CD4-positive, alpha-beta T cell (primary cell): Measurements from ENCODE around the gene IRS1. TPM values are rescaled to one million over a fixed set of nuclear protein-coding genes. Genes with fewer than 3 reads are reported as not detected.

ENCODE experiments used
- ATAC-seq: fragments of 200-7000 bp; cut with Tn5 transposase; one replicate; pipeline ENCODE4 v1.10.0; 2022; ENCODE audit warnings: mild to moderate bottlenecking; ENCODE audit not compliant: poor library complexity
- CTCF ChIA-PET: fragments of 350-600 bp; sonication (Branson Sonifier 250); formaldehyde crosslinking; loops from one replicate; lab custom pipeline; 2021; ENCODE audit warnings: antibody characterized with exemption, inconsistent platforms; lab: Charles Lee
- POLR2A ChIA-PET: fragments of 350-600 bp; sonication (Branson Sonifier 250); formaldehyde crosslinking; loops from one replicate; lab custom pipeline; 2021; ENCODE audit warnings: antibody characterized with exemption, inconsistent platforms; lab: Charles Lee
- DNase-seq, 14 experiments: peaks; one replicate each; pipeline ENCODE4 v3.0.0-alpha.2; 2013 to 2020; ENCODE audit warnings: mixed read lengths in 2 of 14
- H3K27ac ChIP-seq, 2 donors: one replicate each; pipeline versions ENCODE4 v1.5.1 to v1.7.0; 2013; ENCODE audit warnings: low read length in 2 of 2, low read depth in 1 of 2, mild to moderate bottlenecking in 1 of 2
- H3K27me3 ChIP-seq, 2 experiments: 1 replicate in 1 of 2; 2 replicates in 1 of 2; pipeline versions ENCODE4 v1.6.1 to v1.7.0; 2013; ENCODE audit warnings: low read length in 2 of 2, control low read depth in 1 of 2, mild to moderate bottlenecking in 1 of 2, moderate library complexity in 1 of 2; ENCODE audit not compliant: insufficient read depth in 2 of 2, control insufficient read depth in 1 of 2
- H3K36me3 ChIP-seq: one replicate; pipeline ENCODE4 v1.6.1; 2013; ENCODE audit warnings: low read length, control low read depth; ENCODE audit not compliant: insufficient read depth
- H3K4me1 ChIP-seq: one replicate; pipeline ENCODE4 v1.6.1; 2013; ENCODE audit warnings: low read length, control low read depth; ENCODE audit not compliant: insufficient read depth
- H3K4me3 ChIP-seq: one replicate; pipeline ENCODE4 v1.5.1; 2013; ENCODE audit warnings: mild to moderate bottlenecking, low read length, moderate library complexity
- H3K9me3 ChIP-seq, 2 experiments: 1 replicate in 1 of 2; 2 replicates in 1 of 2; pipeline versions ENCODE4 v1.6.1 to v1.7.0; 2013; ENCODE audit warnings: low read length in 2 of 2, mild to moderate bottlenecking in 2 of 2, control low read depth in 1 of 2, moderate library complexity in 1 of 2; ENCODE audit not compliant: control insufficient read depth in 1 of 2, insufficient read depth in 1 of 2
- H3K27ac Mint-ChIP-seq: one replicate; pipeline ENCODE4 v1.8.0; 2020; ENCODE audit warnings: mixed read lengths
- H3K27me3 Mint-ChIP-seq: one replicate; pipeline ENCODE4 v1.8.0; 2021; ENCODE audit warnings: mixed read lengths
- H3K36me3 Mint-ChIP-seq: one replicate; pipeline ENCODE4 v1.8.0; 2021; ENCODE audit warnings: low read depth, mixed read lengths
- H3K4me1 Mint-ChIP-seq: one replicate; pipeline ENCODE4 v1.8.0; 2021; ENCODE audit warnings: low read depth, mixed read lengths
- H3K4me3 Mint-ChIP-seq: one replicate; pipeline ENCODE4 v1.8.0; 2020; ENCODE audit warnings: mild to moderate bottlenecking, mixed read lengths
- H3K9me3 Mint-ChIP-seq: one replicate; pipeline ENCODE4 v1.8.0; 2020; ENCODE audit warnings: mixed read lengths
- intact Hi-C, 2 experiments: fragments of 100-400 bp; cut with DNase I in 1 of 2; cut with micrococcal nuclease in 1 of 2; formaldehyde crosslinking; loops; one replicate each; pipeline versions ENCODE4 v1.15.1 to v1.9.0; 2023 to 2025; cut with DNase I, micrococcal nuclease
- total RNA-seq, 174 experiments: library from RNA in 2 of 174; stranded (reverse) in 2 of 174; gene quantifications; one replicate each; pipeline ENCODE4 v1.2.3 and lab custom pipeline; 2021 to 2026
- TF ChIP-seq, protein P1 (sequence below): fragments of 200-600 bp; IDR thresholded peaks from one replicate; pipeline ENCODE4 v1.8.0; 2022; ENCODE audit warnings: antibody characterized with exemption, mild to moderate bottlenecking

IRS1 gene
- total RNA-seq, 2 experiments from 2014 or later: 2.9 TPM

DNA sequence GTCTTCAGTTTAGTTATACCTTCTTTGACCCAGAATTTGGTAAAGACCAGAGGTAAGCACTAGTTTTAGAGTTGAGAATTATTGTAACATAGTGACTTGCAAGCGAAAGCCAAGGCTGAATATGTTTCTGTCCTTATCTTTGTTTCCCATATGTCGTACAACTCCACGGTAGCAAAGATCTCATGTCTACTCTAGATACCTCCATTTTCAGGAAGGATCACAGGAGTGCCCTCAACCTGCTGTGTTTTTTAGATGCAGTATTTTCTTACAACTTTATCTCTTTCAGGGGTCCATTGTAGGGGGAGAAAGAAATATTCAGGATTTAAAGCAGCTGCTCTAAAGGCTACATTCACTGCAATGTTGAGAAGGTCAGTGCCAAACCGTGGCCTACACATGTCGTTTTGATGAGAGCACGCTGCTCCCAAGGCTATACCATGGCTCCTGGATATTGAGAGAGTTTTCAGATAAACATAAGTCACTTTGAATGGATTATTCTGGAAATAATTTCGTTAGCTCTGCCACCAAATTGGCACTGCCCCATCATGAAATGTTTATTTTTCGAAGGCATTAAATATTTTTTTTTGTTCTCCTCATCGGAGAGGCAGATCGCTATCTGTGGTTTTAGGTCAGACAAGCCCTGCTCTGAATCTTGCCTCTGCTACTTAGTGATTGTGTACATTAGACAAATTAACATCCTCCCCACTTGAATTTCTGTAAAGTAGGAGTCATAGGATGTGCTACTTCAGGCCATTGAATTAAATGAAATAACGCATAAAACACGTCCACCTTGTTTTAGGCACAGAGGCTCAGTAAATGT is 38.4 kb upstream of the IRS1 start:
- H3K27ac ChIP-seq: peak overlapping the region; percentile 96 to 99
- H3K4me3 ChIP-seq: no peak overlapping the region
- H3K9me3 Mint-ChIP-seq: no peaks in the 10 kb centered on the region
- no peaks in the 10 kb centered on the region for H3K36me3 ChIP-seq
- peak overlapping the region; percentile 98 for H3K4me3 Mint-ChIP-seq
- H3K4me1 Mint-ChIP-seq: peaks cover 93% of the 10 kb centered on the region
- no peaks in the 10 kb centered on the region for H3K27me3 ChIP-seq
- peak in 3 of 14 experiments; percentile 15 to 59 (median 50) for DNase-seq
- no peak for ATAC-seq
- H3K4me1 ChIP-seq: peaks cover 46% of the 10 kb centered on the region
- peak overlapping the region; percentile 100 for H3K27ac Mint-ChIP-seq
- H3K9me3 ChIP-seq: no peaks in the 10 kb centered on the region
- H3K27me3 Mint-ChIP-seq: no peaks in the 10 kb centered on the region
- ChIA-PET CTCF (interaction anchor here (0.9 to 3.4 kb wide), 2 partner anchors 9 to 35 kb away, joined by 4 to 10 read pairs; no protein-coding TSS in a partner anchor), POLR2A (interaction anchor here (1.0 to 3.1 kb wide), 2 partner anchors 38 to 39 kb away, joined by 3 to 38 read pairs; partner anchors contain the start of gene IRS1)
- peaks cover 21% of the 10 kb centered on the region for H3K36me3 Mint-ChIP-seq
- TF ChIP-seq, protein P1, sequence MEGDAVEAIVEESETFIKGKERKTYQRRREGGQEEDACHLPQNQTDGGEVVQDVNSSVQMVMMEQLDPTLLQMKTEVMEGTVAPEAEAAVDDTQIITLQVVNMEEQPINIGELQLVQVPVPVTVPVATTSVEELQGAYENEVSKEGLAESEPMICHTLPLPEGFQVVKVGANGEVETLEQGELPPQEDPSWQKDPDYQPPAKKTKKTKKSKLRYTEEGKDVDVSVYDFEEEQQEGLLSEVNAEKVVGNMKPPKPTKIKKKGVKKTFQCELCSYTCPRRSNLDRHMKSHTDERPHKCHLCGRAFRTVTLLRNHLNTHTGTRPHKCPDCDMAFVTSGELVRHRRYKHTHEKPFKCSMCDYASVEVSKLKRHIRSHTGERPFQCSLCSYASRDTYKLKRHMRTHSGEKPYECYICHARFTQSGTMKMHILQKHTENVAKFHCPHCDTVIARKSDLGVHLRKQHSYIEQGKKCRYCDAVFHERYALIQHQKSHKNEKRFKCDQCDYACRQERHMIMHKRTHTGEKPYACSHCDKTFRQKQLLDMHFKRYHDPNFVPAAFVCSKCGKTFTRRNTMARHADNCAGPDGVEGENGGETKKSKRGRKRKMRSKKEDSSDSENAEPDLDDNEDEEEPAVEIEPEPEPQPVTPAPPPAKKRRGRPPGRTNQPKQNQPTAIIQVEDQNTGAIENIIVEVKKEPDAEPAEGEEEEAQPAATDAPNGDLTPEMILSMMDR: no peak
- intact Hi-C loops: loop anchor here (2.0 to 10.0 kb wide), 4 partner anchors 37 to 637 kb away; partner anchors contain the start of genes MFF (in 2 of the 2) and AGFG1 (in 1 of the 2)

DNA sequence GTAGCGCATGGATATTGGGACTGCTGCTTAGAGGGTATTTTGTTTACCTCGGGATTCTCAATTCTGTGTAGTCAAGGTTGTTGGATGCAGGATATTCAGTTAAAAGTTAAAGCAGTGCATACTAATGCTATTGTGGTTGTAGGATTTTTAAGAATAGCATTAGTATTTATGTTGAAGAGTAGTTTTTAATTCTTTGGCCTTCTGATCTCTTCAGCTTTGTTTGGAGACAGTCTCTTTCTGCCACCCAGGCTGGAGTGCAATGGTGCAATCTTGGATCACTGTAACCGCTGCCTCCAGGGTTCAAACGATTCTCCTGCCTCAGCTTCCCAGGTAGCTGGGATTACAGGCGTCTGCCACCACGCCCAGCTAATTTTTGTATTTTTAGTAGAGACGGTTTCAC is 37.7 kb upstream of the IRS1 start:
- no peaks in the 10 kb centered on the region for H3K27me3 ChIP-seq
- intact Hi-C loops: loop anchor here (2.0 to 10.0 kb wide), 4 partner anchors 37 to 637 kb away; partner anchors contain the start of genes MFF (in 2 of the 2) and AGFG1 (in 1 of the 2)
- DNase-seq (no peak), ATAC-seq (no peak)
- ChIA-PET POLR2A (interaction anchor here (3.1 kb wide), 1 partner anchor 38 kb away, joined by 38 read pairs; the partner anchor contains the start of gene IRS1), CTCF (interaction anchor here (0.9 to 3.4 kb wide), 2 partner anchors 9 to 35 kb away, joined by 4 to 10 read pairs; no protein-coding TSS in a partner anchor)
- peaks cover 21% of the 10 kb centered on the region for H3K36me3 Mint-ChIP-seq
- H3K4me3 Mint-ChIP-seq: peak overlapping the region; percentile 98
- TF ChIP-seq, protein P1: no peak
- no peaks in the 10 kb centered on the region for H3K36me3 ChIP-seq
- H3K9me3 ChIP-seq: no peaks in the 10 kb centered on the region
- H3K27ac ChIP-seq: peak overlapping the region; percentile 96 to 99
- peaks cover 87% of the 10 kb centered on the region for H3K4me1 Mint-ChIP-seq
- H3K27me3 Mint-ChIP-seq: no peaks in the 10 kb centered on the region
- peaks cover 46% of the 10 kb centered on the region for H3K4me1 ChIP-seq
- no peak overlapping the region for H3K4me3 ChIP-seq
- H3K27ac Mint-ChIP-seq: peak overlapping the region; percentile 100
- H3K9me3 Mint-ChIP-seq: no peaks in the 10 kb centered on the region

DNA sequence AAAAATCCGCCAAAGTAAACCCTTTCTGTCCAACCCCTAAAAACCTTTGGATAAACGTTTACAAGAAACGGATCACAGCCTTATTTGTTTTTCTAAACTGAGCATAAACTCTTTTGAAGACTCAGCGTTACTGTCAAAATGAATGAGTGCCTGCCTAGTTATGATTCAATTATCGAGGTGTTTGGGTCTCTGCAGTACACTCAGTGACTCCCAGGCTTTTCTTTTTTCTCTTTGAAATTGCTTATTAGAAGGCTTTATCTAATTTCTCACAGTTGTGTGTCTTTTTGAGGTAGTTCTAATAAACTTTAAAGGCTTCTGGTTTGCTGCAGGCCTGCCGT is 36.9 kb upstream of the IRS1 start:
- peaks cover 18% of the 10 kb centered on the region for H3K36me3 Mint-ChIP-seq
- Histone ChIP-seq H3K4me3 (peak overlapping the region; percentile 75), H3K4me1 (peaks cover 46% of the 10 kb centered on the region), H3K27ac (peak overlapping the region; percentile 96 to 99), H3K36me3 (no peaks in the 10 kb centered on the region), H3K9me3 (no peaks in the 10 kb centered on the region), H3K27me3 (no peaks in the 10 kb centered on the region)
- H3K4me3 Mint-ChIP-seq: peak overlapping the region; percentile 98
- ChIA-PET POLR2A (interaction anchor here (0.6 to 3.1 kb wide), 15 partner anchors 9 to 653 kb away, joined by 3 to 38 read pairs (median 5); partner anchors contain the start of genes IRS1 and MFF), CTCF (interaction anchor here (1.4 to 2.8 kb wide), 2 partner anchors 12 to 36 kb away, joined by 4 to 10 read pairs; partner anchors contain the start of gene IRS1)
- DNase-seq (no peak), ATAC-seq (peak; percentile 8)
- TF ChIP-seq, protein P1: no peak
- intact Hi-C loops: loop anchor here (1.0 to 10.0 kb wide), 5 partner anchors 36 to 638 kb away; partner anchors contain the start of genes MFF (in 2 of the 2) and AGFG1 (in 1 of the 2)
- H3K9me3 Mint-ChIP-seq: no peaks in the 10 kb centered on the region
- peak overlapping the region; percentile 100 for H3K27ac Mint-ChIP-seq
- H3K4me1 Mint-ChIP-seq: peaks cover 79% of the 10 kb centered on the region
- no peaks in the 10 kb centered on the region for H3K27me3 Mint-ChIP-seq
